GM19468 (cell line): ENCODE results near the gene GCHFR.

ENCODE experiments used
- ATAC-seq: cut with Tn5 transposase; IDR thresholded peaks from one replicate; pipeline ENCODE4 v1.9.1; 2021; ENCODE audit warnings: mild to moderate bottlenecking, moderate library complexity, moderate number of reproducible peaks; ENCODE audit not compliant: unreplicated experiment; ENCODE audit errors: extremely low read depth

GCHFR gene

GRCh38 chr15:40807888-40808461 is 44.1 kb downstream of the GCHFR start:
- no peak for ATAC-seq

- no peak for ATAC-seq
These were observed 45.1 kb downstream of the GCHFR start for GRCh38 chr15:40808861-40809450.

DNA sequence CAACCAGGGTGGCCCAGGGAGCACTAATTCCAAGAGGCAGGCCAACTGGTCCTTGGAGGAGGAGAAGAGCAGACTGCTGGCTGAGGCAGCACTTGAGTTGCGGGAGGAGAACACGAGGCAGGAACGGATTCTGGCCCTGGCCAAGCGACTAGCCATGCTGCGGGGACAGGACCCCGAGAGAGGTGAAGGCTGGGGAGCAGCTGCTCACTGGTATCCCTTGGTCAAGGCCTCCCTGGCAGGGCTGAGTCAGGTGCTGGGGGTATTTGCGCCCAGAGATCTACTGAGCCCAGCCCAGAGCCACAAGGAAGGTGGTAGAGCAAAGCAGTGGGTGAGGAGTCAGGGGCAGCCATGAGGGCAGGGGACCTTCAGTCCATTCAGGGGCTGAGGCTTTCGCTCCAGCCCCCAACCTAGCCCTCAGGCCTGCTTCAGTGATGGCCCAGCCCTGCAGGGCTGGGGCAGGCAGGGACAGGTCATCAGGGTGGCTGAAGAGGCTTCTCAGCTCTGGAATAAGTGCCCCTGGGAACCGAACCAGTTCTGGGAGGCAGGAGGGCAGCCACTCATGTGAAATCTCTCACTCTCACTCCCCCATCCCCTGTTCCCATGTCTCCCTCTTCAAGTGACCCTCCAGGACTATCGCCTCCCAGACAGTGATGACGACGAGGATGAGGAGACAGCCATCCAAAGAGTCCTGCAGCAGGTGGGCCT is 49.0 kb downstream of the GCHFR start:
- no peak for ATAC-seq

- ATAC-seq: no peak
These were observed 51.3 kb downstream of the GCHFR start for GRCh38 chr15:40815042-40815698.
